PC-3 (cell line): ENCODE data around the gene HNRNPU. TPM values are rescaled to one million over a fixed set of nuclear protein-coding genes. Genes with fewer than 3 reads are reported as not detected.

ENCODE experiments used
- total RNA-seq: library from RNA; depleted of rRNA; stranded (reverse); fragments of >200 nt; gene quantifications from 2 replicates; pipeline ENCODE4 v1.2.3, GENCODE V29; 2014; rRNA removed

HNRNPU gene
- total RNA-seq, 1 experiment from 2014 or later = 431 TPM

Other genes with a start within 250 kb of the HNRNPU start
- 58.7 and 81.8 TPM in 2 replicates for gene DESI2, start 211.4 kb downstream of the HNRNPU start, total RNA-seq
- gene COX20, start 28.9 kb downstream of the HNRNPU start, total RNA-seq = 50.0 and 55.8 TPM in 2 replicates